GM12878 (cell line): Measurements from ENCODE around the gene FRAS1. TPM values are rescaled to one million over a fixed set of nuclear protein-coding genes. Genes with fewer than 3 reads are reported as not detected.

Experiments used
- ATAC-seq: fragments of 200-7000 bp; cut with Tn5 transposase; 3 replicates; pipeline ENCODE4 v1.9.1; 2020; ENCODE audit warnings: mild to moderate bottlenecking, moderate library complexity
- BruUV-seq: library from RNA; stranded (reverse); fragments of 400-500 nt; replicated peaks from 2 replicates; lab custom pipeline; 2021; lab: Mats Ljungman, UMichigan
- CTCF ChIA-PET: fragments of 300-600 bp; sonication (Branson Sonifier 250); formaldehyde crosslinking; extraction: SDS; loops from one replicate; lab custom pipeline; 2021; ENCODE audit warnings: inconsistent platforms; lab: Yijun Ruan, JAX
- POLR2A ChIA-PET: fragments of 350-600 bp; formaldehyde crosslinking; extraction: SDS; loops from one replicate; lab custom pipeline; 2021; ENCODE audit warnings: inconsistent platforms; lab: Charles Lee
- RAD21 ChIA-PET: fragments of 300-600 bp; sonication (Branson Sonifier 250); formaldehyde crosslinking; loops from one replicate; lab custom pipeline; 2023; ENCODE audit warnings: antibody characterized with exemption; ENCODE audit not compliant: unreplicated experiment; lab: Charles Lee
- SMC1A ChIA-PET: fragments of 300-600 bp; sonication (Branson Sonifier 250); formaldehyde crosslinking; loops from one replicate; lab custom pipeline; 2023; ENCODE audit not compliant: unreplicated experiment, uncharacterized antibody; lab: Charles Lee
- DNase-seq: peaks from one replicate; pipeline ENCODE4 v3.0.0-alpha.2; 2011; ENCODE audit warnings: low read depth, low spot score
- FAIRE-seq: peaks from 3 replicates; lab custom pipeline; 2011; peaks lifted over from hg19 to GRCh38; lab: Jason Lieb, UNC
- H2AFZ ChIP-seq: 2 replicates; pipeline ENCODE4 v1.6.0; 2011; ENCODE audit warnings: low read depth, low read length, control low read depth; ENCODE audit not compliant: control insufficient read depth
- H3K27ac ChIP-seq: 2 replicates; pipeline ENCODE4 v1.5.1; 2011; ENCODE audit warnings: control low read depth; ENCODE audit not compliant: control insufficient read depth, insufficient read depth
- H3K27me3 ChIP-seq, 2 experiments: replicated peaks in 1 of 2; 2 replicates each; pipeline versions ENCODE4 v1.6.0 to v1.6.1; 2011; ENCODE audit warnings: low read length in 1 of 2; ENCODE audit not compliant: control insufficient read depth in 2 of 2, insufficient read depth in 2 of 2
- H3K36me3 ChIP-seq, 2 experiments: 2 replicates each; pipeline ENCODE4 v1.5.1; 2011; ENCODE audit warnings: low read length in 1 of 2; ENCODE audit not compliant: control insufficient read depth in 2 of 2, insufficient read depth in 2 of 2
- H3K4me1 ChIP-seq: 2 replicates; pipeline ENCODE4 v1.6.1; 2011; ENCODE audit warnings: mild to moderate bottlenecking, low read length, moderate library complexity, mixed read lengths; ENCODE audit not compliant: control insufficient read depth, insufficient read depth
- H3K4me2 ChIP-seq: 2 replicates; pipeline ENCODE4 v1.6.0; 2011; ENCODE audit warnings: control low read depth; ENCODE audit not compliant: control insufficient read depth, insufficient read depth
- H3K4me3 ChIP-seq: fragments of 200-600 bp; sonication (generic); 2 replicates; pipeline ENCODE4 v1.5.1; 2016
- H3K79me2 ChIP-seq: 2 replicates; pipeline ENCODE4 v1.6.0; 2011; ENCODE audit warnings: low read length; ENCODE audit not compliant: control insufficient read depth, insufficient read depth
- H3K9ac ChIP-seq: 2 replicates; pipeline ENCODE4 v1.8.0; 2011; ENCODE audit warnings: low read length, control low read depth, mixed read lengths; ENCODE audit not compliant: control insufficient read depth, insufficient read depth
- H3K9me3 ChIP-seq: replicated peaks from 3 replicates; pipeline ENCODE4 v1.5.1; 2011; ENCODE audit warnings: mild to moderate bottlenecking, low read length; ENCODE audit not compliant: control insufficient read depth, insufficient read depth
- H4K20me1 ChIP-seq: 2 replicates; pipeline ENCODE4 v1.6.0; 2011; ENCODE audit not compliant: control insufficient read depth, insufficient read depth
- BACH1 ChIP-seq: fragments of 450-650 bp; IDR thresholded peaks from 2 replicates; pipeline ENCODE4 v1.6.1; 2017; ENCODE audit warnings: mild to moderate bottlenecking, borderline replicate concordance
- BCL3 ChIP-seq: IDR thresholded peaks from 2 replicates; pipeline ENCODE4 v1.6.1; 2011; ENCODE audit warnings: borderline replicate concordance, low read depth, mild to moderate bottlenecking, moderate library complexity, low read length; ENCODE audit not compliant: insufficient read depth, poor library complexity, severe bottlenecking
- CREM ChIP-seq: IDR thresholded peaks from 2 replicates; pipeline ENCODE4 v1.6.1; 2014; ENCODE audit warnings: antibody characterized with exemption, low read depth
- IKZF1 ChIP-seq: fragments of 450-650 bp; conservative IDR thresholded peaks from 2 replicates; pipeline ENCODE4 v1.6.1; 2017; ENCODE audit warnings: antibody characterized with exemption, mild to moderate bottlenecking
- RB1 ChIP-seq: fragments of 450-650 bp; formaldehyde crosslinking; IDR thresholded peaks from 2 replicates; pipeline ENCODE4 v1.6.1; 2017; ENCODE audit warnings: mild to moderate bottlenecking, borderline replicate concordance
- STAT3 ChIP-seq: IDR thresholded peaks from 2 replicates; pipeline ENCODE4 v1.6.1; 2011; ENCODE audit warnings: low read depth, low read length, improper control_type of control experiment
- USF2 ChIP-seq: IDR thresholded peaks from 2 replicates; pipeline ENCODE4 v1.6.1; 2011; ENCODE audit warnings: low read depth, low read length, improper control_type of control experiment, borderline replicate concordance
- WRNIP1 ChIP-seq: IDR thresholded peaks from 2 replicates; pipeline ENCODE4 v1.6.1; 2011; ENCODE audit warnings: low read depth, low read length, improper control_type of control experiment, borderline replicate concordance
- YBX1 ChIP-seq: fragments of 450-650 bp; IDR thresholded peaks from 2 replicates; pipeline ENCODE4 v1.6.1; 2016; ENCODE audit warnings: antibody characterized with exemption
- YY1 ChIP-seq: IDR thresholded peaks from 2 replicates; pipeline ENCODE4 v1.6.1; 2011; ENCODE audit warnings: low read depth, mild to moderate bottlenecking, low read length
- WGBS: methylation state at CpG from one replicate; pipeline ENCODE4 v1.1.6; 2016; ENCODE audit warnings: low lambda C conversion rate; ENCODE audit not compliant: insufficient replicate concordance, insufficient coverage; ENCODE audit errors: missing lambda C conversion rate; 5-methylcytosine and 5-hydroxymethylcytosine counted together
- in situ Hi-C: fragments of 300-500 bp; cut with MboI; formaldehyde crosslinking; loops from 9 replicates; pipeline ENCODE4 v1.14.3; 2018; ENCODE audit warnings: mixed read lengths
- intact Hi-C: fragments of 100-400 bp; cut with micrococcal nuclease; formaldehyde crosslinking; loops from one replicate; pipeline ENCODE4 v1.14.2; 2022; ENCODE audit not compliant: unreplicated experiment
- polyA plus RNA-seq, 11 experiments: library from polyadenylated mRNA; depleted of rRNA in 4 of 11; unstranded in 6 of 11; stranded (reverse) in 5 of 11; fragments of >200 nt; fragmentation: Nextera tagmentation in 4 of 11; fragmentation: Illumina TruSeq in 1 of 11; extraction: Ambion mirVana in 4 of 11; extraction: Trizol in 1 of 11; gene quantifications; 1 replicate in 1 of 11; 2 replicates in 10 of 11; pipeline versions ENCODE4 v1.2.1 to v1.2.3, GENCODE V29; 2011 to 2016; ENCODE audit warnings: inconsistent platforms in 2 of 11, missing spikeins in 2 of 11, low read depth in 1 of 11
- total RNA-seq, 4 experiments: library from RNA; depleted of rRNA in 3 of 4; stranded (reverse); fragments of >200 nt in 3 of 4; fragmentation: Illumina TruSeq in 1 of 4; extraction: Trizol in 1 of 4; gene quantifications; 2 replicates each; pipeline versions ENCODE4 v1.2.1 to v1.2.3, GENCODE V29; 2013 to 2021
- TF ChIP-seq, protein P1 (sequence below): fragments of 450-650 bp; IDR thresholded peaks from 2 replicates; pipeline ENCODE4 v1.6.1; 2018; ENCODE audit warnings: borderline replicate concordance, mild to moderate bottlenecking; ENCODE audit not compliant: partially characterized antibody
- TF ChIP-seq, protein P2 (sequence below), 3 experiments: IDR thresholded peaks in 2 of 3; conservative IDR thresholded peaks in 1 of 3; 2 replicates each; pipeline ENCODE4 v1.5.1; 2011; ENCODE audit warnings: low read depth in 3 of 3, low read length in 3 of 3, mild to moderate bottlenecking in 3 of 3, control low read depth in 2 of 3, moderate library complexity in 2 of 3, inconsistent platforms in 1 of 3, mixed read lengths in 1 of 3; ENCODE audit not compliant: control insufficient read depth in 2 of 3, insufficient read depth in 1 of 3; ENCODE audit errors: extremely low read depth in 1 of 3
- TF ChIP-seq, protein P3 (sequence below): fragments of 450-650 bp; IDR thresholded peaks from 2 replicates; pipeline ENCODE4 v1.6.1; 2017; ENCODE audit warnings: borderline replicate concordance

Gene FRAS1
- total and polyA plus RNA-seq, 10 of the 15 experiments (the other 5 are each of a cell fraction or from before 2014, with no cell fraction given) = 0.08 to 11.7 (median 0.20) TPM

- no peak for TF ChIP-seq BACH1
- TF ChIP-seq, all 136 proteins: peak for 0
Measured at GRCh38 chr4:78199984-78200383, 142.9 kb downstream of the FRAS1 start (continued).

GRCh38 chr4:78200949-78201348 is 143.8 kb downstream of the FRAS1 start:
- in situ Hi-C loops = no loop called here
- FAIRE-seq = no peak
- no TSS peak for BruUV-seq
- WGBS = 48% methylated on average over 1 of the region's 1 CpG
- Histone ChIP-seq H3K27ac (no peak overlapping the region), H3K4me2 (no peak overlapping the region), H3K9me3 (no peaks in the 10 kb centered on the region), H2AFZ (no peak overlapping the region), H3K79me2 (no peaks in the 10 kb centered on the region), H3K9ac (no peak overlapping the region), H3K4me3 (no peak overlapping the region), H3K27me3 (no peaks in the 10 kb centered on the region), H3K36me3 (no peaks in the 10 kb centered on the region), H3K4me1 (no peaks in the 10 kb centered on the region), H4K20me1 (no peaks in the 10 kb centered on the region)
- ChIA-PET POLR2A (no interaction called here), CTCF (interaction anchor here (1.2 kb wide), 1 partner anchor 11 kb away, joined by 4 read pairs; no protein-coding TSS in a partner anchor), RAD21 (no interaction called here), SMC1A (no interaction called here)
- no peak for DNase-seq
- intact Hi-C loops = no loop called here
- TF ChIP-seq IKZF1 = no peak
- TF ChIP-seq YY1 = no peak
- no peak for TF ChIP-seq STAT3
- no peak for TF ChIP-seq RB1
- no peak for TF ChIP-seq USF2
- no peak for TF ChIP-seq CREM
- TF ChIP-seq WRNIP1 = no peak
- TF ChIP-seq, protein P1, sequence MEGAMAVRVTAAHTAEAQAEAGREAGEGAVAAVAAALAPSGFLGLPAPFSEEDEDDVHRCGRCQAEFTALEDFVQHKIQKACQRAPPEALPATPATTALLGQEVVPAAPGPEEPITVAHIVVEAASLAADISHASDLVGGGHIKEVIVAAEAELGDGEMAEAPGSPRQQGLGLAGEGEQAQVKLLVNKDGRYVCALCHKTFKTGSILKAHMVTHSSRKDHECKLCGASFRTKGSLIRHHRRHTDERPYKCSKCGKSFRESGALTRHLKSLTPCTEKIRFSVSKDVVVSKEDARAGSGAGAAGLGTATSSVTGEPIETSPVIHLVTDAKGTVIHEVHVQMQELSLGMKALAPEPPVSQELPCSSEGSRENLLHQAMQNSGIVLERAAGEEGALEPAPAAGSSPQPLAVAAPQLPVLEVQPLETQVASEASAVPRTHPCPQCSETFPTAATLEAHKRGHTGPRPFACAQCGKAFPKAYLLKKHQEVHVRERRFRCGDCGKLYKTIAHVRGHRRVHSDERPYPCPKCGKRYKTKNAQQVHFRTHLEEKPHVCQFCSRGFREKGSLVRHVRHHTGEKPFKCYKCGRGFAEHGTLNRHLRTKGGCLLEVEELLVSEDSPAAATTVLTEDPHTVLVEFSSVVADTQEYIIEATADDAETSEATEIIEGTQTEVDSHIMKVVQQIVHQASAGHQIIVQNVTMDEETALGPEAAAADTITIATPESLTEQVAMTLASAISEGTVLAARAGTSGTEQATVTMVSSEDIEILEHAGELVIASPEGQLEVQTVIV = no peak
- TF ChIP-seq, protein P2, sequence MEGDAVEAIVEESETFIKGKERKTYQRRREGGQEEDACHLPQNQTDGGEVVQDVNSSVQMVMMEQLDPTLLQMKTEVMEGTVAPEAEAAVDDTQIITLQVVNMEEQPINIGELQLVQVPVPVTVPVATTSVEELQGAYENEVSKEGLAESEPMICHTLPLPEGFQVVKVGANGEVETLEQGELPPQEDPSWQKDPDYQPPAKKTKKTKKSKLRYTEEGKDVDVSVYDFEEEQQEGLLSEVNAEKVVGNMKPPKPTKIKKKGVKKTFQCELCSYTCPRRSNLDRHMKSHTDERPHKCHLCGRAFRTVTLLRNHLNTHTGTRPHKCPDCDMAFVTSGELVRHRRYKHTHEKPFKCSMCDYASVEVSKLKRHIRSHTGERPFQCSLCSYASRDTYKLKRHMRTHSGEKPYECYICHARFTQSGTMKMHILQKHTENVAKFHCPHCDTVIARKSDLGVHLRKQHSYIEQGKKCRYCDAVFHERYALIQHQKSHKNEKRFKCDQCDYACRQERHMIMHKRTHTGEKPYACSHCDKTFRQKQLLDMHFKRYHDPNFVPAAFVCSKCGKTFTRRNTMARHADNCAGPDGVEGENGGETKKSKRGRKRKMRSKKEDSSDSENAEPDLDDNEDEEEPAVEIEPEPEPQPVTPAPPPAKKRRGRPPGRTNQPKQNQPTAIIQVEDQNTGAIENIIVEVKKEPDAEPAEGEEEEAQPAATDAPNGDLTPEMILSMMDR (IDR thresholded peaks at IDR 0.05 in 2 of 3, conservative IDR thresholded peaks at IDR 0.05 in 1 of 3; ENCODE audit: control insufficient read depth in 2 of 3, extremely low read depth in 1 of 3, insufficient read depth in 1 of 3, low read depth in 3 of 3, low read length in 3 of 3) = no peak
- TF ChIP-seq YBX1 = no peak
- no peak for TF ChIP-seq BCL3
- TF ChIP-seq, protein P3, sequence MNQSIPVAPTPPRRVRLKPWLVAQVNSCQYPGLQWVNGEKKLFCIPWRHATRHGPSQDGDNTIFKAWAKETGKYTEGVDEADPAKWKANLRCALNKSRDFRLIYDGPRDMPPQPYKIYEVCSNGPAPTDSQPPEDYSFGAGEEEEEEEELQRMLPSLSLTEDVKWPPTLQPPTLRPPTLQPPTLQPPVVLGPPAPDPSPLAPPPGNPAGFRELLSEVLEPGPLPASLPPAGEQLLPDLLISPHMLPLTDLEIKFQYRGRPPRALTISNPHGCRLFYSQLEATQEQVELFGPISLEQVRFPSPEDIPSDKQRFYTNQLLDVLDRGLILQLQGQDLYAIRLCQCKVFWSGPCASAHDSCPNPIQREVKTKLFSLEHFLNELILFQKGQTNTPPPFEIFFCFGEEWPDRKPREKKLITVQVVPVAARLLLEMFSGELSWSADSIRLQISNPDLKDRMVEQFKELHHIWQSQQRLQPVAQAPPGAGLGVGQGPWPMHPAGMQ = no peak
- no peak for ATAC-seq
